ENCODE data around the gene SKOR2. TPM values are rescaled to one million over a fixed set of nuclear protein-coding genes. Genes with fewer than 3 reads are reported as not detected.
"Not testable (repeated sequence)": the region's sequence is repeated elsewhere in the genome, so short reads cannot be mapped to it uniquely, and the experiment has no call there.

Gene SKOR2
- total and polyA plus RNA-seq, 2 of the 4 experiments (the other 2 are of a cell fraction) = not detected

- no peak overlapping the region for H4K5ac ChIP-seq (ENCODE audit: low read depth, low read length)
- no peak for ATAC-seq (ENCODE audit: low read depth)
- no peak overlapping the region for H3K56ac ChIP-seq (ENCODE audit: extremely low read depth, insufficient read depth, low read length)
- no peak overlapping the region for H2AK9ac ChIP-seq (replicated peaks; ENCODE audit: low read depth, low read length, poor library complexity)
- TF ChIP-seq FOS (IDR thresholded peaks at IDR 0.05; ENCODE audit: low read depth, low read length) (no peak), RCOR1 (IDR thresholded peaks at IDR 0.05; ENCODE audit: insufficient replicate concordance, low read length) (no peak), RFX5 (IDR thresholded peaks at IDR 0.05; ENCODE audit: low read depth, low read length) (no peak), MAFK (IDR thresholded peaks at IDR 0.05; ENCODE audit: low read depth, low read length) (no peak), CEBPB (IDR thresholded peaks at IDR 0.05; ENCODE audit: low read depth, low read length) (no peak), ELK1 (IDR thresholded peaks at IDR 0.05; ENCODE audit: borderline replicate concordance, low read depth, low read length) (no peak)
- dilution Hi-C loops (cut with HindIII; ENCODE audit: low sequenced_read_pairs, unreplicated experiment) = no loop called here
- H3K9me3 ChIP-seq (ENCODE audit: control insufficient read depth, insufficient read depth, low read length) = no peaks in the 10 kb centered on the region
- no peak overlapping the region for H2BK15ac ChIP-seq (ENCODE audit: low read depth, low read length)
- in situ Hi-C loops (cut with MboI; ENCODE audit: low sequenced_read_pairs) = no loop called here
- H3K18ac ChIP-seq (ENCODE audit: low read depth, low read length) = no peak overlapping the region
- intact Hi-C loops (cut with micrococcal nuclease) = no loop called here
- no TSS peak for BruUV-seq (replicated peaks)
- H2AK5ac ChIP-seq (ENCODE audit: low read depth, low read length) = no peak overlapping the region
- no peak overlapping the region for H3K23ac ChIP-seq (ENCODE audit: low read depth, low read length)
- peaks cover 3% of the 10 kb centered on the region; the same call in 1 of the 2 replicates for H3K9me1 ChIP-seq (ENCODE audit: insufficient read depth, low read length)
- peaks cover 42% of the 10 kb centered on the region for H4K20me1 ChIP-seq (ENCODE audit: insufficient read depth, low read length)
- H2BK20ac ChIP-seq (ENCODE audit: low read depth, low read length) = no peak overlapping the region
- H3K36me3 ChIP-seq (ENCODE audit: control insufficient read depth, insufficient read depth, low read length) = peaks cover 4% of the 10 kb centered on the region
- H3K27me3 ChIP-seq (ENCODE audit: control insufficient read depth, insufficient read depth, low read length) = no peaks in the 10 kb centered on the region
- H2BK5ac ChIP-seq (ENCODE audit: low read depth, low read length, poor library complexity, severe bottlenecking) = no peak overlapping the region
- 100% methylated on average over 2 of the region's 5 CpGs; no CpG with 5 or more reads in 1 of the 2 experiments for WGBS, 2 experiments (ENCODE audit: extremely low coverage in 2 of 2, insufficient read length in 1 of 2)
- no peak overlapping the region for H3K9ac ChIP-seq (ENCODE audit: low read depth, low read length)
- H3K4me1 ChIP-seq (ENCODE audit: control insufficient read depth, insufficient read depth, low read length) = no peaks in the 10 kb centered on the region
- H3K4ac ChIP-seq (ENCODE audit: low read depth, low read length) = no peak overlapping the region
- H2AFZ ChIP-seq (replicated peaks; ENCODE audit: low read length, poor library complexity) = no peak overlapping the region
- no peak overlapping the region for H3K14ac ChIP-seq (replicated peaks; ENCODE audit: low read depth, low read length)
- ChIA-PET POLR2A (ENCODE audit: unreplicated experiment) (no interaction called here), CTCF (no interaction called here)
- no peak overlapping the region for H4K8ac ChIP-seq (ENCODE audit: low read depth in 2 of 2, low read length in 2 of 2)
- no peak for DNase-seq
- peaks cover 10 to 55% of the 10 kb centered on the region in 2 experiments; a peak in 3 of 4 replicates for H3K79me1 ChIP-seq (ENCODE audit: low read depth in 1 of 2, low read length in 2 of 2)
- no peak overlapping the region for H2BK120ac ChIP-seq (ENCODE audit: low read depth, low read length)
- H3K4me3 ChIP-seq (ENCODE audit: insufficient read depth, low read depth, low read length) = no peak overlapping the region
- H4K91ac ChIP-seq (ENCODE audit: insufficient read depth, low read depth, low read length) = no peak overlapping the region
- no peak overlapping the region for H3K4me2 ChIP-seq (ENCODE audit: low read depth, low read length)
- H3K27ac ChIP-seq (ENCODE audit: insufficient read depth, low read length) = no peak overlapping the region
These were observed 91.2 kb downstream of the SKOR2 start for GRCh38 chr18:47160256-47160655.

GRCh38 chr18:47158404-47158803 lies 93.1 kb downstream of the SKOR2 start:
- H2BK120ac ChIP-seq (ENCODE audit: low read depth, low read length); H3K36me3 ChIP-seq (ENCODE audit: control insufficient read depth, insufficient read depth, low read length); H2BK5ac ChIP-seq (ENCODE audit: low read depth, low read length, poor library complexity, severe bottlenecking); H3K18ac ChIP-seq (ENCODE audit: low read depth, low read length); H2BK20ac ChIP-seq (ENCODE audit: low read depth, low read length); H2AFZ ChIP-seq (replicated peaks; ENCODE audit: low read length, poor library complexity); H2AK5ac ChIP-seq (ENCODE audit: low read depth, low read length); H3K4me3 ChIP-seq (ENCODE audit: insufficient read depth, low read depth, low read length); H3K14ac ChIP-seq (replicated peaks; ENCODE audit: low read depth, low read length); H3K4me1 ChIP-seq (ENCODE audit: control insufficient read depth, insufficient read depth, low read length); H4K91ac ChIP-seq (ENCODE audit: insufficient read depth, low read depth, low read length); H3K9ac ChIP-seq (ENCODE audit: low read depth, low read length); H3K9me3 ChIP-seq (ENCODE audit: control insufficient read depth, insufficient read depth, low read length); H3K27me3 ChIP-seq (ENCODE audit: control insufficient read depth, insufficient read depth, low read length); in situ Hi-C loops (cut with MboI; ENCODE audit: low sequenced_read_pairs); H3K4me2 ChIP-seq (ENCODE audit: low read depth, low read length); H2BK15ac ChIP-seq (ENCODE audit: low read depth, low read length); CTCF ChIA-PET; H2AK9ac ChIP-seq (replicated peaks; ENCODE audit: low read depth, low read length, poor library complexity); POLR2A ChIA-PET (ENCODE audit: unreplicated experiment); H3K27ac ChIP-seq (ENCODE audit: insufficient read depth, low read length); ATAC-seq (ENCODE audit: low read depth); H3K4ac ChIP-seq (ENCODE audit: low read depth, low read length); H4K5ac ChIP-seq (ENCODE audit: low read depth, low read length); H3K56ac ChIP-seq (ENCODE audit: extremely low read depth, insufficient read depth, low read length); H4K8ac ChIP-seq (ENCODE audit: low read depth in 2 of 2, low read length in 2 of 2); BruUV-seq (replicated peaks); H3K23ac ChIP-seq (ENCODE audit: low read depth, low read length); H3K9me1 ChIP-seq (ENCODE audit: insufficient read depth, low read length); intact Hi-C loops (cut with micrococcal nuclease); dilution Hi-C loops (cut with HindIII; ENCODE audit: low sequenced_read_pairs, unreplicated experiment): not testable (repeated sequence)
- H3K79me1 ChIP-seq (ENCODE audit: low read depth in 1 of 2, low read length in 2 of 2) = peaks cover 13 to 46% of the 10 kb centered on the region in 2 experiments; a peak in 3 of 4 replicates
- DNase-seq = peak; percentile 23
- WGBS, 2 experiments (ENCODE audit: extremely low coverage in 2 of 2, insufficient read length in 1 of 2) = no CpG with 5 or more reads among the region's 16 CpGs
- H4K20me1 ChIP-seq (ENCODE audit: insufficient read depth, low read length) = peaks cover 31% of the 10 kb centered on the region

Data from IMR-90 (cell line).